SK-N-SH (cell line): Measurements from ENCODE around the gene ABCA8. TPM values are rescaled to one million over a fixed set of nuclear protein-coding genes. Genes with fewer than 3 reads are reported as not detected.

Source experiments
- CTCF ChIA-PET: fragments of 300-600, 350-600 bp; formaldehyde crosslinking; extraction: SDS; loops from one replicate; lab custom pipeline; 2021; lab: Yijun Ruan, JAX
- POLR2A ChIA-PET: fragments of 350-600 bp; sonication (Branson Sonifier 250); formaldehyde crosslinking; extraction: SDS; loops from one replicate; lab custom pipeline; 2020; ENCODE audit warnings: antibody characterized with exemption, inconsistent platforms; lab: Yijun Ruan, JAX
- DNase-seq: peaks from one replicate; pipeline ENCODE4 v3.0.0; 2012
- H2AFZ ChIP-seq: fragments of 200-600 bp; sonication (generic); 2 replicates; pipeline ENCODE4 v1.8.1; 2016; ENCODE audit warnings: antibody characterized with exemption, mild to moderate bottlenecking, low read depth
- H3F3A ChIP-seq: fragments of 200-600 bp; sonication (generic); replicated peaks from 2 replicates; pipeline ENCODE3; 2016; ENCODE audit warnings: antibody characterized with exemption, mild to moderate bottlenecking; ENCODE audit not compliant: insufficient read depth
- H3K27ac ChIP-seq, 2 experiments: fragments of 200-500 bp in 1 of 2; fragments of 200-600 bp in 1 of 2; sonication (Bioruptor generic) in 1 of 2; sonication (generic), shearing (Covaris generic) in 1 of 2; 2 replicates each; pipeline versions ENCODE4 v1.5.1 to v1.6.1; 2014 to 2016; ENCODE audit warnings: low read depth in 2 of 2, inconsistent platforms in 1 of 2, low read length in 1 of 2, mild to moderate bottlenecking in 1 of 2, mixed read lengths in 1 of 2
- H3K27me3 ChIP-seq: fragments of 200-600 bp; sonication (generic), shearing (Covaris generic); 2 replicates; pipeline ENCODE4 v1.6.1; 2016; ENCODE audit warnings: mixed run types; ENCODE audit not compliant: insufficient read depth
- H3K36me3 ChIP-seq, 2 experiments: fragments of 200-500 bp in 1 of 2; fragments of 200-600 bp in 1 of 2; sonication (Bioruptor generic) in 1 of 2; sonication (generic) in 1 of 2; replicated peaks in 1 of 2; 2 replicates each; pipeline versions ENCODE3 to v1.5.1; 2014 to 2016; ENCODE audit warnings: low read length in 1 of 2, mild to moderate bottlenecking in 1 of 2; ENCODE audit not compliant: insufficient read depth in 2 of 2, control insufficient read depth in 1 of 2
- H3K4me1 ChIP-seq, 2 experiments: fragments of 200-500 bp in 1 of 2; fragments of 200-600 bp in 1 of 2; sonication (Bioruptor generic) in 1 of 2; sonication (generic), shearing (Covaris generic) in 1 of 2; 2 replicates each; pipeline versions ENCODE4 v1.5.1 to v1.6.1; 2014 to 2016; ENCODE audit warnings: low read depth in 1 of 2, low read length in 1 of 2, mixed run types in 1 of 2; ENCODE audit not compliant: insufficient read depth in 2 of 2, control insufficient read depth in 1 of 2
- H3K4me2 ChIP-seq: fragments of 200-600 bp; sonication (generic), shearing (Covaris generic); 2 replicates; pipeline ENCODE4 v1.6.1; 2017; ENCODE audit warnings: mixed run types
- H3K4me3 ChIP-seq, 2 experiments: fragments of 200-500 bp in 1 of 2; fragments of 200-600 bp in 1 of 2; sonication (Bioruptor generic) in 1 of 2; sonication (generic), shearing (Covaris generic) in 1 of 2; 2 replicates each; pipeline versions ENCODE4 v1.5.1 to v1.8.1; 2014 to 2016; ENCODE audit warnings: low read depth in 2 of 2, inconsistent platforms in 1 of 2, low read length in 1 of 2, mild to moderate bottlenecking in 1 of 2, mixed read lengths in 1 of 2, moderate library complexity in 1 of 2
- H3K79me2 ChIP-seq: fragments of 200-600 bp; sonication (generic); 2 replicates; pipeline ENCODE4 v1.8.1; 2017; ENCODE audit warnings: mild to moderate bottlenecking; ENCODE audit not compliant: insufficient read depth
- H3K9ac ChIP-seq: fragments of 200-600 bp; sonication (generic); 2 replicates; pipeline ENCODE4 v1.6.1; 2017; ENCODE audit warnings: mixed run types
- H3K9me2 ChIP-seq: fragments of 200-600 bp; sonication (generic); 2 replicates; pipeline ENCODE4 v1.6.1; 2017; ENCODE audit warnings: mixed run types
- H3K9me3 ChIP-seq: fragments of 200-600 bp; sonication (generic); 2 replicates; pipeline ENCODE4 v1.6.1; 2017; ENCODE audit warnings: mixed run types, mild to moderate bottlenecking, moderate library complexity
- H4K20me1 ChIP-seq: fragments of 200-600 bp; sonication (generic); 2 replicates; pipeline ENCODE4 v1.6.1; 2017; ENCODE audit warnings: mild to moderate bottlenecking, mixed run types; ENCODE audit not compliant: insufficient read depth
- EP300 ChIP-seq, 2 experiments: IDR thresholded peaks; 2 replicates each; pipeline versions ENCODE4 v1.4.0 to v1.6.1; 2012; ENCODE audit warnings: borderline replicate concordance in 1 of 2, low read depth in 1 of 2, low read length in 1 of 2
- FOSL2 ChIP-seq: IDR thresholded peaks from 2 replicates; pipeline ENCODE4 v1.4.0; 2012; ENCODE audit warnings: low read depth, mild to moderate bottlenecking, moderate library complexity, borderline replicate concordance
- FOXJ3 ChIP-seq: sonication (generic); formaldehyde crosslinking; IDR thresholded peaks from 2 replicates; pipeline ENCODE4 v1.5.1; 2020; ENCODE audit warnings: mild to moderate bottlenecking, missing genetic modification reagents
- FOXM1 ChIP-seq: IDR thresholded peaks from 2 replicates; pipeline ENCODE4 v1.4.0; 2012; ENCODE audit warnings: low read depth, mild to moderate bottlenecking
- GABPA ChIP-seq: IDR thresholded peaks from 2 replicates; pipeline ENCODE4 v1.4.0; 2012; ENCODE audit warnings: low read depth, mild to moderate bottlenecking
- GATA2 ChIP-seq: sonication (generic); formaldehyde crosslinking; IDR thresholded peaks from 2 replicates; pipeline ENCODE4 v1.5.0; 2020; ENCODE audit warnings: mild to moderate bottlenecking, missing genetic modification reagents
- IRF3 ChIP-seq: fragments of 150-350 bp; IDR thresholded peaks from 2 replicates; pipeline ENCODE4 v1.6.1; 2016; ENCODE audit warnings: mild to moderate bottlenecking, low read depth, low read length
- MXI1 ChIP-seq: IDR thresholded peaks from 2 replicates; pipeline ENCODE4 v1.6.1; 2012; ENCODE audit warnings: mild to moderate bottlenecking, low read depth, low read length, improper control_type of control experiment
- NFIC ChIP-seq: IDR thresholded peaks from 2 replicates; pipeline ENCODE4 v1.4.0; 2012; ENCODE audit warnings: borderline replicate concordance
- PBX3 ChIP-seq: IDR thresholded peaks from 2 replicates; pipeline ENCODE4; 2012
- POLR2AphosphoS5 ChIP-seq: IDR thresholded peaks from 2 replicates; pipeline ENCODE4 v1.6.1; 2012; ENCODE audit warnings: low read depth, low read length
- RAD21 ChIP-seq: IDR thresholded peaks from 2 replicates; pipeline ENCODE4 v1.6.1; 2012; ENCODE audit warnings: mild to moderate bottlenecking, low read length
- REST ChIP-seq: IDR thresholded peaks from 2 replicates; pipeline ENCODE4 v1.6.1; 2012; ENCODE audit warnings: mild to moderate bottlenecking, low read depth, low read length, moderate library complexity
- RFX5 ChIP-seq: IDR thresholded peaks from 2 replicates; pipeline ENCODE4 v1.6.1; 2012; ENCODE audit warnings: mild to moderate bottlenecking, improper control_type of control experiment, low read length
- SMC3 ChIP-seq: IDR thresholded peaks from 2 replicates; pipeline ENCODE4 v1.6.1; 2012; ENCODE audit warnings: low read depth, low read length, improper control_type of control experiment
- TCF12 ChIP-seq: IDR thresholded peaks from 2 replicates; pipeline ENCODE4 v1.4.0; 2012
- TEAD4 ChIP-seq: IDR thresholded peaks from 2 replicates; pipeline ENCODE4 v1.4.0; 2012; ENCODE audit warnings: mild to moderate bottlenecking, borderline replicate concordance; ENCODE audit not compliant: insufficient read depth
- YY1 ChIP-seq: IDR thresholded peaks from 2 replicates; pipeline ENCODE4 v1.4.0; 2012; ENCODE audit warnings: low read depth, mild to moderate bottlenecking
- WGBS: methylation state at CpG from one replicate; pipeline ENCODE4 v1.1.6; 2017; ENCODE audit warnings: low lambda C conversion rate; 5-methylcytosine and 5-hydroxymethylcytosine counted together
- polyA plus RNA-seq, 3 experiments: library from polyadenylated mRNA; depleted of rRNA; stranded (reverse); fragments of >200 nt; gene quantifications; 2 replicates each; pipeline ENCODE4 v1.2.3, GENCODE V29; 2012

Gene ABCA8
- polyA plus RNA-seq, 1 of the 3 experiments (the other 2 are of a cell fraction) = 2.3 TPM

GRCh38 chr17:68910789-68911431 is 44.3 kb downstream of the ABCA8 start:
- peaks cover 15% of the 10 kb centered on the region for H3F3A ChIP-seq
- H3K4me3 ChIP-seq = no peak overlapping the region
- no peaks in the 10 kb centered on the region for H3K9me2 ChIP-seq
- ChIA-PET CTCF (interaction anchor here (0.8 to 1.8 kb wide), 5 partner anchors 8 to 330 kb away, joined by 3 to 7 read pairs (median 4); no protein-coding TSS in a partner anchor), POLR2A (no interaction called here)
- no peak for DNase-seq
- no peak overlapping the region for H3K4me2 ChIP-seq
- H3K27ac ChIP-seq = no peak overlapping the region
- no peak for TF ChIP-seq YY1
- TF ChIP-seq GABPA = no peak
- no peak for TF ChIP-seq GATA2 (CRISPR knock-in tag)
- TF ChIP-seq SMC3 = no peak
- TF ChIP-seq RAD21 = no peak
- no peak for TF ChIP-seq FOXJ3
- TF ChIP-seq POLR2AphosphoS5 = no peak
- TF ChIP-seq REST = no peak
- H3K27me3 ChIP-seq = no peaks in the 10 kb centered on the region
- 76% methylated on average over 2 of the region's 2 CpGs for WGBS
- no peak overlapping the region for H3K9ac ChIP-seq
- no peaks in the 10 kb centered on the region for H3K79me2 ChIP-seq
- H4K20me1 ChIP-seq = no peaks in the 10 kb centered on the region
- no peaks in the 10 kb centered on the region for H3K36me3 ChIP-seq
- peaks cover 5 to 12% of the 10 kb centered on the region in 2 experiments; a peak in 3 of 4 replicates for H3K4me1 ChIP-seq
- H2AFZ ChIP-seq = no peak overlapping the region
- H3K9me3 ChIP-seq = no peaks in the 10 kb centered on the region

GRCh38 chr17:68910251-68910705 is 44.9 kb downstream of the ABCA8 start:
- DNase-seq = no peak
- H3K4me2 ChIP-seq = no peak overlapping the region
- TF ChIP-seq MXI1 (no peak), FOXM1 (no peak), NFIC (no peak), TCF12 (no peak), IRF3 (no peak), FOSL2 (no peak), EP300 (IDR thresholded peaks at IDR 0.05; ENCODE audit: borderline replicate concordance in 1 of 2, low read depth in 1 of 2, low read length in 1 of 2) (no peak), RAD21 (no peak), SMC3 (no peak), REST (no peak), RFX5 (no peak), PBX3 (no peak), FOXJ3 (no peak), TEAD4 (no peak)

More at GRCh38 chr17:68910251-68910705, 44.9 kb downstream of the ABCA8 start:
- Histone ChIP-seq H3K9ac (no peak overlapping the region), H3K79me2 (no peaks in the 10 kb centered on the region), H3K27me3 (no peaks in the 10 kb centered on the region), H4K20me1 (no peaks in the 10 kb centered on the region), H2AFZ (0 out of 2 replicates have a peak overlapping the region, but pooled peaks have one; percentile 11), H3F3A (peaks cover 21% of the 10 kb centered on the region), H3K9me2 (no peaks in the 10 kb centered on the region), H3K4me1 (peaks cover 5 to 12% of the 10 kb centered on the region in 2 experiments; a peak in 3 of 4 replicates), H3K9me3 (no peaks in the 10 kb centered on the region), H3K27ac (no peak overlapping the region), H3K4me3 (no peak overlapping the region), H3K36me3 (no peaks in the 10 kb centered on the region)
- POLR2A ChIA-PET = no interaction called here
- WGBS = 26% methylated on average over 5 of the region's 5 CpGs
- CTCF ChIA-PET = interaction anchor here (1.3 to 1.4 kb wide), 2 partner anchors 7 to 135 kb away, joined by 4 read pairs; no protein-coding TSS in a partner anchor
